ENCODE results near the gene FAM131C. TPM values are rescaled to one million over a fixed set of nuclear protein-coding genes. Genes with fewer than 3 reads are reported as not detected.
"Not testable (repeated sequence)": the region's sequence is repeated elsewhere in the genome, so short reads cannot be mapped to it uniquely, and the experiment has no call there.

Gene FAM131C
- total RNA-seq, 6 experiments from 2014 or later = 0.19 to 1.00 TPM; not detected in 4

DNA sequence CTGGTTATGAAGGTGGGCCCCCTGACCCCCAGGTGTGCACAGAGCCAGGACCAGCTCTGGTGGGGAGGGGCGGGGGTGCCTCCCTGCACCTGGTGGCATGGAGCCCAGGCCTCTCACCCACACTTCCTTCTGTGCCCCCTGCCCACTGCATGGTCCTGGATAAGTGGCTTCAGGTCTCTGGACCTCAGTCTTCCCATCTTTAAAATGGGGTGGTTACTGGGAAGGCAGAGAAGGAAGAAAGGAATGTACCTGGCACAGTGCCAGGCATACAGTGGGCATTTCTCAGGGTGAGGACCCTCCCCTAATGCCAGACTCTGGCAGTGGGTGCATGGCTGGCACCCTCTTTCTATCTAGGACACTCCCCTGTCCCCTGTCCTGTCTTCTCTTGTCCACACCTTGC, 44.2 kb downstream of the FAM131C start:
- Histone ChIP-seq H3K9me3 (no peaks in the 10 kb centered on the region), H3K36me3 (no peaks in the 10 kb centered on the region), H3K27ac (no peak overlapping the region), H3K4me1 (peaks cover 0 to 3% (median 0%) of the 10 kb centered on the region in 4 donors), H3K4me3 (no peak overlapping the region), H3K27me3 (no peaks in the 10 kb centered on the region)
- no peak for DNase-seq
- no peak for TF ChIP-seq POLR2A (IDR thresholded peaks at IDR 0.05)
- TF ChIP-seq, protein P1, sequence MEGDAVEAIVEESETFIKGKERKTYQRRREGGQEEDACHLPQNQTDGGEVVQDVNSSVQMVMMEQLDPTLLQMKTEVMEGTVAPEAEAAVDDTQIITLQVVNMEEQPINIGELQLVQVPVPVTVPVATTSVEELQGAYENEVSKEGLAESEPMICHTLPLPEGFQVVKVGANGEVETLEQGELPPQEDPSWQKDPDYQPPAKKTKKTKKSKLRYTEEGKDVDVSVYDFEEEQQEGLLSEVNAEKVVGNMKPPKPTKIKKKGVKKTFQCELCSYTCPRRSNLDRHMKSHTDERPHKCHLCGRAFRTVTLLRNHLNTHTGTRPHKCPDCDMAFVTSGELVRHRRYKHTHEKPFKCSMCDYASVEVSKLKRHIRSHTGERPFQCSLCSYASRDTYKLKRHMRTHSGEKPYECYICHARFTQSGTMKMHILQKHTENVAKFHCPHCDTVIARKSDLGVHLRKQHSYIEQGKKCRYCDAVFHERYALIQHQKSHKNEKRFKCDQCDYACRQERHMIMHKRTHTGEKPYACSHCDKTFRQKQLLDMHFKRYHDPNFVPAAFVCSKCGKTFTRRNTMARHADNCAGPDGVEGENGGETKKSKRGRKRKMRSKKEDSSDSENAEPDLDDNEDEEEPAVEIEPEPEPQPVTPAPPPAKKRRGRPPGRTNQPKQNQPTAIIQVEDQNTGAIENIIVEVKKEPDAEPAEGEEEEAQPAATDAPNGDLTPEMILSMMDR (IDR thresholded peaks at IDR 0.05) = no peak
- no CpG with 5 or more reads among the region's 1 CpG for WGBS (ENCODE audit: insufficient coverage, low coverage, low lambda C conversion rate, missing lambda C conversion rate)
- intact Hi-C loops (cut with DNase I) = no loop called here
- no peak for ATAC-seq

DNA sequence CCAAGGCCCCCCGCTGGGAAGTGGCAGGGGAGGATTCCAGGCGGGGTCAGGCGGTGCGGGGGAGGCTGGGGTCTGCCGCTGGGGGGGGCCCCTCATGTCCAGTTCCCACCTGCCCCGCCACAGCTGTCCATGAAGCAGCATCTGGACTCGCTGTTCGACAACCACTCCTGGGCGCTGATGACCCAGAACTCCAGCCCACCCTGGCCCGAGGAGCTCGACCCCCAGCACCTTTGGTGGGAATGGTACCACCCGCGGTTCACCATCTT, 44.5 kb downstream of the FAM131C start:
- DNase-seq; H3K4me3 ChIP-seq; H3K4me1 ChIP-seq; H3K27ac ChIP-seq; H3K27me3 ChIP-seq; ATAC-seq; H3K36me3 ChIP-seq; intact Hi-C loops (cut with DNase I); H3K9me3 ChIP-seq: not testable (repeated sequence)
- WGBS (ENCODE audit: insufficient coverage, low coverage, low lambda C conversion rate, missing lambda C conversion rate) = 54% methylated on average over 3 of the region's 13 CpGs

GRCh38 chr1:16028237-16029002, 45.0 kb downstream of the FAM131C start:
- Histone ChIP-seq H3K27ac (no peak overlapping the region), H3K4me3 (no peak overlapping the region), H3K9me3 (no peaks in the 10 kb centered on the region), H3K36me3 (no peaks in the 10 kb centered on the region), H3K27me3 (no peaks in the 10 kb centered on the region), H3K4me1 (peaks cover 0 to 9% (median 3%) of the 10 kb centered on the region in 4 donors)
- ATAC-seq (no peak), DNase-seq (no peak)
- TF ChIP-seq, protein P1 (IDR thresholded peaks at IDR 0.05) = no peak
- no peak for TF ChIP-seq POLR2A (IDR thresholded peaks at IDR 0.05)
- intact Hi-C loops (cut with DNase I) = no loop called here
- WGBS (ENCODE audit: insufficient coverage, low coverage, low lambda C conversion rate, missing lambda C conversion rate) = 46% methylated on average over 18 of the region's 19 CpGs

DNA sequence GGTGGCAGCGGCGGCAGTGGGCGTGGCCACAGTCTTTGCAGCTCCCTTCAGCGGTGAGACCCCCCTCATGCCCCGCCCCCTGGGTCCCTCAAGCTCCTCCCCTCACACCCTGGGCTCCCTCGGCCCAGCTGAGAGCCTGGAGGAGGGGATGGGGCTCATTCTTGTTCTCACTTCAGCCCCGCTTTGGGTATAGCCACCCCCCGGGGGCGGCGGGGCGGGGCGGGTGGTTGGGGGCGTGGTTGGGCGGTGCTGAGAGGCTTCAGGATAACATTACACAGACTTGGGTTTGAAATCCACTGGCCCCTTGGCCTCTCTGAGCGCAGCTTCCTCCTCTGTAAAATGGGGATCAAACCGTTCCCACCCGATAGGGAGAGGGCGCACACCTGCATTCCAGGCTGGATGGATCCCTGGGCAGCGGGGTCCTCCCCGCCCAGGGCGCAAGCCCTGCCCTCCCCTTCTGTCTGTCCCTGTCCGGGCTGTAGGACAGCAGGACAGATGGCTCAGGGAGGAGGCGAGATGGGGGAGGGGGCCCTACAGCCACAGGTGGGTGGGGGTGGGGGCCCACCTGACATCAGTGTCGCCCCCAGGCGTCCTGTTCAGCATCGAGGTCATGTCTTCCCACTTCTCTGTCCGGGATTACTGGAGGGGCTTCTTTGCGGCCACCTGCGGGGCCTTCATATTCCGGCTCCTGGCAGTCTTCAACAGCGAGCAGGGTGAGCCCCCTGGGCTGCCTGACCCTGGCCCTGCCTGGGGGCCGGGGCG, 46.5 kb downstream of the FAM131C start:
- H3K4me3 ChIP-seq = no peak overlapping the region
- DNase-seq (no peak), ATAC-seq (no peak)
- no peaks in the 10 kb centered on the region for H3K36me3 ChIP-seq
- no peaks in the 10 kb centered on the region for H3K27me3 ChIP-seq
- 0% methylated on average over 1 of the region's 33 CpGs for WGBS (ENCODE audit: insufficient coverage, low coverage, low lambda C conversion rate, missing lambda C conversion rate)
- intact Hi-C loops (cut with DNase I) = no loop called here
- no peaks in the 10 kb centered on the region for H3K9me3 ChIP-seq
- no peak overlapping the region for H3K27ac ChIP-seq
- H3K4me1 ChIP-seq = peaks cover 0 to 12% (median 5%) of the 10 kb centered on the region in 4 donors
- TF ChIP-seq, protein P1 (IDR thresholded peaks at IDR 0.05) = no peak
- no peak for TF ChIP-seq POLR2A (IDR thresholded peaks at IDR 0.05)

GRCh38 chr1:16026302-16026701, 47.1 kb downstream of the FAM131C start:
- ATAC-seq; DNase-seq; H3K27me3 ChIP-seq; H3K4me3 ChIP-seq; H3K36me3 ChIP-seq; H3K27ac ChIP-seq; intact Hi-C loops (cut with DNase I); H3K9me3 ChIP-seq: not testable (repeated sequence)
- H3K4me1 ChIP-seq = peaks cover 0 to 12% (median 5%) of the 10 kb centered on the region in 4 donors
- no CpG with 5 or more reads among the region's 10 CpGs for WGBS (ENCODE audit: insufficient coverage, low coverage, low lambda C conversion rate, missing lambda C conversion rate)
